Endothelial cell of umbilical vein (primary cell): ENCODE measurements around the gene ACTG2. TPM values are rescaled to one million over a fixed set of nuclear protein-coding genes. Genes with fewer than 3 reads are reported as not detected.

Source experiments
- BruUV-seq: library from RNA; stranded (reverse); fragments of 400-500 nt; replicated peaks from 2 replicates; lab custom pipeline; 2021; lab: Mats Ljungman, UMichigan
- CTCF ChIA-PET: fragments of 300-600, 350-600 bp; sonication (Branson Sonifier 250); formaldehyde crosslinking; loops from one replicate; lab custom pipeline; 2021; ENCODE audit warnings: antibody characterized with exemption, inconsistent platforms; lab: Charles Lee
- POLR2A ChIA-PET: fragments of 300-600, 350-600 bp; sonication (Branson Sonifier 250); formaldehyde crosslinking; loops from one replicate; lab custom pipeline; 2021; ENCODE audit warnings: antibody characterized with exemption, inconsistent platforms; lab: Charles Lee
- DNase-seq: peaks from one replicate; pipeline ENCODE4 v3.0.0-alpha.2; 2011; ENCODE audit warnings: low read depth, low spot score
- FAIRE-seq: peaks from 2 replicates; lab custom pipeline; 2011; peaks lifted over from hg19 to GRCh38; lab: Jason Lieb, UNC
- H2AFZ ChIP-seq: 2 replicates; pipeline ENCODE4 v1.6.0; 2012; ENCODE audit warnings: low read depth, low read length, control low read depth, inconsistent platforms
- H3K27ac ChIP-seq: 2 replicates; pipeline ENCODE4 v1.5.1; 2011; ENCODE audit warnings: low read depth, mild to moderate bottlenecking, control low read depth, low read length, moderate library complexity; ENCODE audit not compliant: insufficient read depth
- H3K27me3 ChIP-seq, 2 experiments: 2 replicates each; pipeline versions ENCODE4 v1.6.0 to v1.6.1; 2011; ENCODE audit warnings: low read length in 2 of 2, mixed read lengths in 1 of 2; ENCODE audit not compliant: control insufficient read depth in 2 of 2, insufficient read depth in 2 of 2
- H3K36me3 ChIP-seq, 2 experiments: 2 replicates in 1 of 2; 3 replicates in 1 of 2; pipeline ENCODE4 v1.5.1; 2011; ENCODE audit warnings: low read length in 2 of 2, mild to moderate bottlenecking in 1 of 2, moderate library complexity in 1 of 2; ENCODE audit not compliant: control insufficient read depth in 2 of 2, insufficient read depth in 2 of 2; ENCODE audit errors: extremely low read depth in 1 of 2
- H3K4me1 ChIP-seq: 3 replicates; pipeline ENCODE4 v1.5.1; 2011; ENCODE audit warnings: mild to moderate bottlenecking, low read length; ENCODE audit not compliant: control insufficient read depth, insufficient read depth; ENCODE audit errors: extremely low read depth
- H3K4me2 ChIP-seq: 2 replicates; pipeline ENCODE4 v1.6.1; 2011; ENCODE audit warnings: low read length, control low read depth, mixed read lengths; ENCODE audit not compliant: insufficient read depth
- H3K4me3 ChIP-seq, 3 experiments: fragments of 200-600 bp in 1 of 3; sonication (generic), shearing (Covaris generic) in 1 of 3; replicated peaks in 1 of 3; 2 replicates each; pipeline ENCODE4 v1.5.1; 2011 to 2016; ENCODE audit warnings: control low read depth in 3 of 3, low read length in 3 of 3, mild to moderate bottlenecking in 2 of 3, inconsistent platforms in 1 of 3, low read depth in 1 of 3, moderate library complexity in 1 of 3; ENCODE audit not compliant: insufficient read depth in 1 of 3
- H3K79me2 ChIP-seq: 2 replicates; pipeline ENCODE4 v1.6.0; 2012; ENCODE audit warnings: low read length, inconsistent platforms; ENCODE audit not compliant: control insufficient read depth, insufficient read depth
- H3K9ac ChIP-seq: replicated peaks from 2 replicates; pipeline ENCODE3; 2011; ENCODE audit warnings: low read length, control low read depth; ENCODE audit not compliant: insufficient read depth; ENCODE audit errors: extremely low read depth
- H3K9me1 ChIP-seq: replicated peaks from 3 replicates; pipeline ENCODE4 v1.6.0; 2011; ENCODE audit warnings: mild to moderate bottlenecking, low read length; ENCODE audit not compliant: control insufficient read depth, insufficient read depth; ENCODE audit errors: extremely low read depth
- H3K9me3 ChIP-seq: replicated peaks from 2 replicates; pipeline ENCODE4 v1.5.1; 2012; ENCODE audit warnings: low read length, inconsistent platforms; ENCODE audit not compliant: control insufficient read depth, insufficient read depth
- H4K20me1 ChIP-seq: replicated peaks from 2 replicates; pipeline ENCODE3; 2011; ENCODE audit warnings: mild to moderate bottlenecking, low read length; ENCODE audit not compliant: control insufficient read depth, insufficient read depth; ENCODE audit errors: extremely low read depth
- CTCF ChIP-seq, 2 donors: IDR thresholded peaks; 1 replicate in 1 of 2; 2 replicates in 1 of 2; pipeline ENCODE4 v1.5.1; 2011; ENCODE audit warnings: low read length in 2 of 2, mild to moderate bottlenecking in 2 of 2, moderate library complexity in 2 of 2, control low read depth in 1 of 2, inconsistent platforms in 1 of 2, low read depth in 1 of 2; ENCODE audit not compliant: insufficient read depth in 1 of 2; ENCODE audit errors: extremely low read depth in 1 of 2
- EZH2 ChIP-seq: IDR thresholded peaks from 2 replicates; pipeline ENCODE4 v1.6.1; 2012; ENCODE audit warnings: borderline replicate concordance, low read depth, mild to moderate bottlenecking, moderate library complexity, low read length, inconsistent platforms; ENCODE audit not compliant: severe bottlenecking
- FOS ChIP-seq: IDR thresholded peaks from 2 replicates; pipeline ENCODE4 v1.6.1; 2011; ENCODE audit warnings: mild to moderate bottlenecking, low read length, moderate library complexity, borderline replicate concordance; ENCODE audit not compliant: insufficient read depth
- GATA2 ChIP-seq: IDR thresholded peaks from 2 replicates; pipeline ENCODE4 v1.7.0; 2011; ENCODE audit warnings: low read depth, mild to moderate bottlenecking, moderate library complexity, mixed read lengths, low read length; ENCODE audit not compliant: insufficient read length, insufficient read depth
- JUN ChIP-seq: IDR thresholded peaks from 2 replicates; pipeline ENCODE4 v1.6.1; 2011; ENCODE audit warnings: borderline replicate concordance, low read depth; ENCODE audit not compliant: insufficient read length, insufficient read depth
- MAX ChIP-seq: IDR thresholded peaks from 2 replicates; pipeline ENCODE4 v1.6.1; 2011; ENCODE audit not compliant: insufficient read depth, insufficient read length
- MYC ChIP-seq: IDR thresholded peaks from one replicate; pipeline ENCODE4 v1.6.1; 2011; ENCODE audit warnings: mild to moderate bottlenecking, low read depth, low read length
- POLR2A ChIP-seq: IDR thresholded peaks from 2 replicates; pipeline ENCODE4 v1.6.1; 2012; ENCODE audit warnings: low read depth, mild to moderate bottlenecking, control low read depth, low read length
- POLR2AphosphoS5 ChIP-seq: IDR thresholded peaks from 2 replicates; pipeline ENCODE4 v1.6.1; 2012; ENCODE audit warnings: low read depth, mild to moderate bottlenecking, control low read depth, low read length, moderate library complexity; ENCODE audit not compliant: insufficient read depth
- dilution Hi-C: fragments of 300-500 bp; cut with MboI; formaldehyde crosslinking; loops from one replicate; pipeline ENCODE4 v1.15.0; 2019; ENCODE audit warnings: low sequenced_read_pairs; ENCODE audit not compliant: extremely low pct_ligation_motif_present
- intact Hi-C: fragments of 100-400 bp; cut with micrococcal nuclease; formaldehyde crosslinking; loops from one replicate; pipeline ENCODE4 v1.10.0; 2022
- polyA plus RNA-seq, 4 experiments: library from polyadenylated mRNA; depleted of rRNA in 3 of 4; stranded (reverse) in 3 of 4; unstranded in 1 of 4; fragments of >200 nt; gene quantifications; 2 replicates each; pipeline versions ENCODE4 v1.2.1 to v1.2.3, GENCODE V29; 2011 to 2012; ENCODE audit warnings: missing spikeins in 1 of 4
- total RNA-seq: library from RNA; stranded (reverse); gene quantifications from 2 replicates; pipeline ENCODE4 v1.2.3, GENCODE V29; 2021

The ACTG2 gene
- total and polyA plus RNA-seq, 2 donors (not counting 3 experiments of a cell fraction or from before 2014, with no cell fraction given), result not detected

- no peak overlapping the region for H3K4me3 ChIP-seq
- TF ChIP-seq FOS, result no peak
- TF ChIP-seq GATA2, result no peak
- no peak for TF ChIP-seq CTCF (IDR thresholded peaks at IDR 0.05; ENCODE audit: extremely low read depth in 1 of 2, insufficient read depth in 1 of 2, low read depth in 1 of 2, low read length in 2 of 2)
- TF ChIP-seq MYC, result no peak
- no peak for TF ChIP-seq POLR2AphosphoS5
- TF ChIP-seq POLR2A, result no peak
- TF ChIP-seq EZH2, result no peak
- no peak for TF ChIP-seq MAX
- TF ChIP-seq JUN, result no peak
- BruUV-seq, result no TSS peak
- H3K36me3 ChIP-seq, result no peaks in the 10 kb centered on the region
- H3K27ac ChIP-seq, result no peak overlapping the region
- H3K4me2 ChIP-seq, result no peak overlapping the region
- no peaks in the 10 kb centered on the region for H3K9me1 ChIP-seq
- dilution Hi-C loops (no loop called here), intact Hi-C loops (no loop called here)
- H2AFZ ChIP-seq, result no peak overlapping the region
- no peak for FAIRE-seq
- peaks cover 4% of the 10 kb centered on the region for H3K4me1 ChIP-seq
- H4K20me1 ChIP-seq, result no peaks in the 10 kb centered on the region
- DNase-seq, result no peak
- H3K9me3 ChIP-seq, result no peaks in the 10 kb centered on the region
- H3K79me2 ChIP-seq, result no peaks in the 10 kb centered on the region
- no peak overlapping the region for H3K9ac ChIP-seq
- peaks cover 16 to 25% of the 10 kb centered on the region in 2 experiments for H3K27me3 ChIP-seq
- ChIA-PET POLR2A (no interaction called here), CTCF (interaction anchor here (1.0 to 2.3 kb wide), 4 partner anchors 10 to 257 kb away, joined by 3 to 9 read pairs (median 6); partner anchors contain the start of gene MOB1A)
Observed at GRCh38 chr2:73921581-73921980, 28.8 kb downstream of the ACTG2 start.
